DMS153 treated with DMSO at 0.1 percent for 48 hours (cell line): ENCODE measurements around the gene ZNF79.

Source experiments
- DNase-seq: peaks from one replicate; lab custom pipeline; 2025; ENCODE audit not compliant: unreplicated experiment; lab: John Stamatoyannopoulos, UW

Gene ZNF79

DNA sequence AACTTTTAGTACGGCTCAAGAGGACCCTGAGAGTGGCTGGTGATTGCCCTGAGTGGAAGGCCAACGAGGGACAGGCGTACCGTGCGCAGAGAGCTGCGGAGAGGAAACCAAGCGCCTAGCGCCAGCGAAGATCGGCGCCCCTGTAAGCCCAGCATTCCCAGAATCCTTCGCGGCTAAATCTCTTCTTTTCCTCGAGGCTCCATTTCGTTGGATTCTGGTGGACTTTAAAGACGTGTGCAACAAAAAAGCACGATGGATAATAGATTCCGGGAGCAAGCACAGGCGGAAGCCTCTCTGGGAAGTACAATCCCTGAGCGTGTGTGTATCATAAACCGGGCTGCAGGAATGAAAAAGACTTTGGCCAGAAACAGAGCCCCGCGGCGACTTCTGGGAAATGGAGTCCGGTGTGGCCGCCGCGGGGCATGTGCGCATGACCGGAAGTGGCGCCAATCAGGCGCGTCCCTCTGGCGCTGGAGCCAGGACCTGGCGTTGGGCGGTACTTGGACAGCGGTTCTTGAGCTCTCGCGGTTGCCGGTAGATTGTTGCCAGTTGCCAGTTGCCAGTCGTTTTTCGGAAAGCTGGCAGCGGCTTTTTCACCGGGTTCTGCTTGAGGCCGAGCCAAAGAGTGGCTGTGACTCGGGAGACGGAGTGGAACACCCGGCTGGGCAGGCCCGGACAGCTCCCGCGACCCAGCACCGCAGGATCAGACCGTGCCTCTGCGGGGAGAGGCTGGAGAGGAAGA lies at the start of gene ZNF79:
Gene ZNF79 (plus strand): TSS at position 449 of the 742 bp plus-strand sequence. CDS start 406 bp downstream, outside the sequence.
- DNase-seq: peak; percentile 88

DNA sequence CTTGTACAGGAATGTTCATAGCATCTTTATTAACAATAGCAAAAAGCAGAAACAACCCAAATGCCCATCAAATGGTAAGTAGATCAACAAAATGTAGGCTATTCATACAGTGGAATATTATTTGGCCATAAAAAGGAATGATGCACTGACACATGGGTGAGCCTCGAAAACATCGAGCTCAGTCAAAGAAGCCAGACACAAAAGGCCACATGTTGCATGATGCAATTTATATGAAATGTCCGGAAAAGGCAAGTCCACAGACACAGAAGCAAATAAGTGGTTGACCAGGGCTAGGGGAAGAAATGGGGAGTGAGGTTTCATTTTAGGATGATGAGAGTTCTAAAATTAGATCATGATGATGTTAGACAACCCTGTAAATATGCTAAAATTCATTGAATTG lies 43.7 kb upstream of the ZNF79 start:
- no peak for DNase-seq

DNA sequence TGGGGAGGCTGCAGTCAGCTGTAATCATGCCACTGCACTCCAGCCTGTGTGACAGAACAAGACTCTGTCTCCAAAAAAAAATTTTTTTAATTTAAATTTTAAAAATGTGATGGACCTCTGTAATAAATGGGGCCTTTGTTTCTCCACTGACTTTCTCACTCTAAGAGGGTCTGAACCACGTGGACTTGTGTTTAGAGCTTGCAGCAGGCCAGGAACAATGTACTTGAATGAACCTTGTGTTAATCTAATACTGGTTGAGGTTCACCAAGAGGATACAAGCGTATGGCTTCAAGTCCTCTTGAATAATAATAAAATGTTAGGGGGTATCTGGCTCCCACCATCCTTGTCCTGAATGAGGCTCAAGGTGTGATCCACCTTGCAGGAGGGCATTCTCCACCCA lies 41.6 kb upstream of the ZNF79 start:
- no peak for DNase-seq

DNA sequence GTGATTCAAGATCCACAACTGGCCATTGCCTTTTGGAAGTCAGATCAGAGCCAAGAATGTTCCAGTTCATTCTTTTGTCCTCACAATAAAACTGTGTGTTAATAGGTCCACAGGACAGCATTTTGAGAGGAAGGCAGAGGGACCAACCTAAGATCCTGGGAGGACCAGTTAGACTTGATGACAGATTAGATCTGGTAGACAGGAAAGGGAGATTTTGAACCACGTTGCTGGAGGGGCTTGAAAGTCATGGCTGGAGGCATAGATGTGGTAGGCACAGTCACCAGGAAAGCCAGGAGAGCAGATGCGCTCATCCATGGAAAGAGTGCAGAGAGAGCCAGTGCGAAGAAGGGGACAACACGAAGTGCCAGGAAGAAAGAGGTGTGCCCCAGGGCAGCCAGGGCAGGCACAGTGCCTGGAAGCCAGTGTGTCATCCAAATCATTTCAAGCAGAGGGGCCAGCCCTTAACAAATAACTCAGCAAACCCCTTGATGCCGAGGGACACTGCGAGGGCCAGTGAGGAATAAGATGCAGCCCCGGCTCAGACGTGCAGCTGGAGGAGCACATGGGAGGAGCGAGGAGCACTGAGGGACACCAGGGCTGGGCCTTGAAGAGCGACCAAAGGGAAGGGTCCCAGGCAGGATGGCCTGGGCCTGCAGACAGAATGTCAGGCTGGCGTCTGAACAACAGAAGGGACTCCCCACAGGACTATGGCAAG lies 40.0 kb upstream of the ZNF79 start:
- DNase-seq: no peak

DNA sequence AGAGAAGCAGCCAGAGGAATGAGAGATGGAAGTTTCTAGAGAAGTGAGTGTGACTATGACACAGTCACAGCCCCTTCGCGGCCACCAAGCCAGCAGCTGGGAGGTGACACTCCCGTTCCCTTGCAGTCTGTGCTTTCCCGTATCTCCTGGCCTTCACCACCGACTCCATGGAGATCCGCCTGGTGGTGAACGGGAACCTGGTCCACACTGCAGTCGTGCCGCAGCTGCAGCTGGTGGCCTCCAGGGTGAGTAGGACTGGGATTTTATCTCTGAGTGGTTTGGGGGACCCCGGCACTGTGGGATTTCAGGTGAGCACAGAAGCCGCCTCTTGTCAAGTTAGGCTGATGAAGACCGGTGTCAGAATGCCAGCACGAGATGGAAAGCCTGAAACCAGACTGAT lies 39.3 kb upstream of the ZNF79 start:
- DNase-seq: no peak

DNA sequence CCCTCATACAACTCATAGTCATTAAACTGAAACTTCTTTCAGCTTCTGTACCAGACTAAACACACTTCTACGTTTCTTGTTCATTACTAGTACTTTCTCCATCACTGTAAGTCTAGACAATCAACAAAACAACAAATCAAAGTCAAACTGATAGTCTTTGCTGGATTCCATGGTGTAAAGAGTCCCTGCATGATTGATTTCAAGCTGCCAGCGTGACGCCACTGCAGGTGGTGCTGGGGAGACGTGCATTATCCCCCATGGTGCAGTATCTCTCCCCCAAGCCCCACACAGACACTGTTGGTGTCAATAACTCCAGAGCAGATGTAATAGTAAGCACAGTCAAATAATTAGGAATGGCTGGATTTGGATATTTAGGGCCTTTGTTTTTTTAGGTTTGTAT lies 37.9 kb upstream of the ZNF79 start:
- no peak for DNase-seq

DNA sequence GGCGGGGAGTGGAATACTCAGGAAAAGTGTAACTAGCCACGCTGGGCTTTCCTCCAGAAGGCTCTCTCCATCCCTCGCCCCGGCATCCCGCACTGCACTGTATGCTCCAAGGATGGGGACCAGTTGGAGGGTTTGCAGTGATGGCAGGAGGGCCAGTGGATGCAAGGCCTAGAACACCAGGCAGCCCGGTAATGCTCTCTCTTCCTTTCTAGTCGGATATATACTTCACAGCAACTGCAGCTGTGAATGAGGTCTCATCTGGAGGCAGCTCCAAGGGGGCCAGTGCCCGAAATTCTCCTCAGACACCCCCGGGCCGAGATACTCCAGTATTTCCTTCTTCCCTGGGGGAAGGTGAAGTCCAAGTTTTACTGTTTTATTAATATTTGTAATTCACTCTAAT lies 37.2 kb upstream of the ZNF79 start:
- no peak for DNase-seq

DNA sequence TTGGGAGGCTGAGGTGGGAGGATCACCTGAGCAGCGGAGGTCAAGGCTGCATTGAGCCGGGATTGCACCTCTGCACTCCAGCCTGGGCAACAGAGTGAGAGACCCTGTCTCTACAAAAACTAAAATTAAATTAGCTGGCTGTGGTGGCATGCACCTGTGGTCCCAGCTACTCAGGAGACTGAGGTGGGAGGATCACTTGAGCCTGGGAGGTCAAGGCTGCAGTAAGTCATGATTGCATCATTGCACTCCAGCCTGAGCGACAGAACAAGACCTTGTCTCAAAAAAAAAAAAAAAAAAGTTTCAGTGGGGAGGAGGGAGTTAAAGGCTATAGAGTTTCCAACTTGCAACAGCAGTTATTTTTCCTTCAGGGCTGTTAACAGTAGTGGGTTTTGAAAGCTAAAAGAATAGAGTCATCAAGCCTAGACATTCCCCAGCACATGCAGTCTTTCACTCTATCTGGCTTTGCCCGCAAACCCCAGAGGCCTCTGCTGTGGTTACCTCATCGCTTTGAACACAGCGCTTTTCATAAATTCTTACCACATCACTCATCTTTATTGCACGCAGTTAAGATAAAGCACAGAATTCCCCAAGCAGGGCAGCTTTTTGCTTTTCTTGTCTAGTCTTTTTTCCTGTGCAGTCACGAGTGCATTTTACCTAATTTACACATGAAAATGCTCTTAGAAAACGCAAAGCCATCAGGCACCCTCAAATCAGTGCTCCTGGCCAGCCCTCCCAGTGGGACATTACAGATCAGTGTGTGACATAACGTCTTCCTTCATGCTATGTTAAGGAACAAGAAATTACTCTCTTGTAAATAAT lies 35.9 kb upstream of the ZNF79 start:
- no peak for DNase-seq

DNA sequence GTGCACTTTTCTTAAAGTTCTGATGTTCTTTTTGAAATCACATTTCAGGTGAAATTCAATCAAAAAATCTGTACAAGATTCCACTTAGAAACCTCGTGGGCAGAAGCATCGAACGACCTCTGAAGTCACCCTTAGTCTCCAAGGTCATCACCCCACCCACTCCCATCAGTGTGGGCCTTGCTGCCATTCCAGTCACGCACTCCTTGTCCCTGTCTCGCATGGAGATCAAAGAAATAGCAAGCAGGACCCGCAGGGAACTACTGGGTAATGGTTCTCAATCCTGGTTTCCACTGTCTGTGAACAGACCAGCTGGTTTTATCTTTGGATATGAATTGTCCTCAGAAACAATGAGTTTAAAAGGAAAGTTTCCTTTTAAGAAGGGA lies 35.3 kb upstream of the ZNF79 start:
- DNase-seq: no peak

DNA sequence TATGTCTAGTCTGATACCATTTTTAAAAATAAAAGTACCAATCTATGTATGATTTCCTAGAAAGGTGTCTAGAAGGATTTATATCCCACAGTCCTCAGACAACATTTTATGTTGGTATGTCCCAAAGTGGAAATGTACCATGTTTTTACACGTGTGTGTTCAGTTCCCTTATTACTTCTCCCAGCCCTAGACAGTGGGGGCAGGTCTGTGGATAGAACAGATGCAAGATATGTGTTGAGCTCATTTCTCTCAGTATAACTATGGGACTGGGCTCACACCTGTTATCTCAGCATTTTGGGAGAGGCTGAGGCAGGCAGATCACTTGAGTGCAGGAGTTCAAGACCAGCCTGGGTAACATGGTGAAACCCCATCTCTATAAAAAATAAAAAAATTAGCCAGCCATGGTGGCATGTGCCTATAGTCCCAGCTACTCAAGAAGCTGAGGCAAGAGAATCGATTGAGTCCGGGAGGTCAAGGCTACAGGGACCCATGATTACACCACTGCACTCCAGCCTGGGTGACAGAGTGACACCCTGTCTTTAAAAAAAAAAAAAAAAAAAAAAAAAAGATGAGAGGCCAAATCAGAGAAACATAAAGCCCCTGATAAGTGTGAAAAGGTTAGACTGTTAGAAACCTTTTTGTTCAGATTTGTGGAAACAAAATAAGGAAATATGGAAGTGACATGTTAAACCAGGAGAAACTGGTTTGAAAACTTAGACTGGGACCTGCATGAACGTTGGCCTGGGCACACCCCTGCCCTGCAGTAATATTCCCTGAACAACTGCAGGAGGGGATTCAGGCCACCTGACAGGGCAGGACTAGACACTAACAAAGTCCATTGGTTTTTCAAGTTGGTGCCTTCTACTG lies 34.6 kb upstream of the ZNF79 start:
- no peak for DNase-seq

DNA sequence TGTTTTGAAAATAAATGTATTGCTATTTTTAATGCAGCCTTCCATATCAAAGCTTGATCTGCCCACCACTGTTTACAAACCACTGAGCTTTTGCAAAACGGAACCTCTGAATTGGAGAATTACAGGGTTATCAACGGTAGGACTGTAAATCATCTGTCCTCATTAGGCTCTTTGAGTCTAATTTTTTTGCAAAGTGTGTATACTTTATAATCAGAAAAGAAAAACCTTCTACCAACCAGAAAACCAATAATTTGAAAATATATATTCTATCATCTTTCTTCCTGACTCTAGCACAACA lies 34.0 kb upstream of the ZNF79 start:
- no peak for DNase-seq

DNA sequence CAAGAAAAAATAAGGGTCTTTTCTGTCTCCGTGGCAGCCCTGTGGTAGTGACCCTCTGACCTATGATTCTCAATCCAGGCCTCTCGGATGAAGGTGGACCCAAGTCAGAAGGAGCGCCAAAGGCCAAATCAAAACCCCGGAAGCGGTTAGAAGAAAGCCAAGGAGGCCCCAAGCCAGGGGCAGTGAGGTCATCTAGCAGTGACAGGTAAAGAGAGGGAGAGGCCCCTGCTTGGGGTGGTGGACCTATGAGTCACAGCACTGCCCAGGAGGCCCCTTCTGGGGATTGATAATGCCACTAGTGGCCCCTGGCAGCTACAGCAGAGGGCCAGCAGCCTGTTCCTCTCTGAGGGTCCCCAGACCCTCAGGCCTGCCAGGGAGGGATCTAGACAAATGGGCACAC lies 33.6 kb upstream of the ZNF79 start:
- DNase-seq: no peak

DNA sequence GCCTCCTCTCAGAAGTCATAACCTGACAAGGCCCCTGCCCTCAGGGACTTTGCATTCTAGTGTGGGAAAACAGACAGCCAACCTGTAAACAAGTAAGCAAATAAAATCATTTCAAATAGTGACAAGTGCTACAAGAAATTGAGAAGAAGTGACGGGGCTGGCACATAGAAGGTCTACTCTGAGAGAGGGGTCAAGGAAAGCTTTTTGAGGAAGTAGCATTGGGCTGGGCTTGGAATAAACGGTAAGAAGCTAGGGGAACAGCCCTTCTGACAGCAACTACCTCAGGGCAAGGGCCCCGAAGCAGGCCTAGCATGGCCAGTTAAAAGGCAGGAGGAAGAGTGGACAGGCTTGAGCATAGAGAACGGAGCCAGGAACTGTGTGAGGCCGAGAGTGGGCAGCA lies 32.0 kb upstream of the ZNF79 start:
- no peak for DNase-seq

DNA sequence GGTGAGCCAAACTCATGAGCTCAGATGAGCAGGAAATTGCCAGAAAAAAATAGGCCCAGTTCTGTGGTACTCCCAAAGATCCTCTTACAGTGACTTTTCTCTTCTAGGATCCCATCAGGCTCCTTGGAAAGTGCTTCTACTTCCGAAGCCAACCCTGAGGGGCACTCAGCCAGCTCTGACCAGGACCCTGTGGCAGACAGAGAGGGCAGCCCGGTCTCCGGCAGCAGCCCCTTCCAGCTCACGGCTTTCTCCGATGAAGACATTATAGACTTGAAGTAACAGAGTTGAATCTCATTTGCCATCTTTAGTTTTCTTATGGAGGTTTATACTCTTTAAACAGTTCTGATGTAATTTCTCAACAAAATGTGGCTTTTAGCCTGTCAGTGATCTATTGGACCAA lies 31.2 kb upstream of the ZNF79 start:
- DNase-seq: no peak

DNA sequence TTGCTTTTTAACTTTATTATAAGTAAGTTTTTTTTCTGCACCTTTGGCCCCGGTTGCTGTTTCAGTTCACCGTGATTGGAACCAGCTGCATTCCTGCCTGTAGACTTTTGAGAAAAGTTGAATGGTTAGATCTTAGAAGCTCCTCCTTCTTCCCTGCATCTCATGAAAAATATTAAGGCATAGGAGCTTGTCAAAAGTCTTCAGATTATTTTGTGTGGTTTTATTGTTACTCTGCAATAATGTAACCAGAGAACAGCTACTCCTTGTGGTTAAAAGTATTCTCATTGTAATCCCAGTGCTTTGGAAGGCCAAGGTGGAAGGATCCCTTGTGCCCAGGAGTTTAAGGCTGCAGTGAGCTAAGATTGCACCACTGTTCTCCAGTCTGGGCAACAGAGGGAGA lies 30.5 kb upstream of the ZNF79 start:
- DNase-seq: no peak

DNA sequence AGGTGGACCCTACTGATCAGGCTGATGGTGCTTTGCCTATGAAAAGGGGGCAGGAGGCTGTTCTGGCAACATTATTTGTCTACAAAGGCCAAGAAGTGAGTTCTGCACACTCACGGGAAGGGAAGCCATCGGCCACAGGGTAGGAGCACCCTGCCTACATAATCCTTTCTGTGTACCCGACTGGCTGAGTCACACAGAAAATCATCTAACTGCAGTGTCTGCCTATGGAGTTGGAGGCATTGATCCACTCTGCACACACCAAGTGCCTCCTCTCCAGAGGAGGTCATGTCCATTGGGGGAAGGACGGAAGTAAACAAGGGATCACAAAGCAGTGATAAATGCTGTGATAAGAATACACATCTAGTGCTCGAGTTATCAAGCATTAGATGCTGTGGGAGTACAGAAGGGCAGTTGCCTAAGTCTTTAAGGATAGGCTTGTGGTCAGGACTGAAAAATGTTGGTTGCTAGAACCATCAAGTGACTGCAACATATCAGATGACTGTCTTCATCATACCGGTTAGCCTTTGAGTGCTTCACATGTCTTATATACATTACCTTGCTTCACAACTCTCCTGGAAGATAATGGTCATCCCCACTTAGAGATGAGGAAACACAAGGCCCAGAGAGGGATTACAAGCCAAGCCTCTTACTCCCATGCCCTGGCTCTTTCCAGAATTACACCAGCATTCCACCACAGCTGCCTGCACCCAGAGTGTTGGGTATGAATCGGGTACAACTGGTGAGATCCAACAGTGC lies 28.5 kb upstream of the ZNF79 start:
- DNase-seq: no peak

DNA sequence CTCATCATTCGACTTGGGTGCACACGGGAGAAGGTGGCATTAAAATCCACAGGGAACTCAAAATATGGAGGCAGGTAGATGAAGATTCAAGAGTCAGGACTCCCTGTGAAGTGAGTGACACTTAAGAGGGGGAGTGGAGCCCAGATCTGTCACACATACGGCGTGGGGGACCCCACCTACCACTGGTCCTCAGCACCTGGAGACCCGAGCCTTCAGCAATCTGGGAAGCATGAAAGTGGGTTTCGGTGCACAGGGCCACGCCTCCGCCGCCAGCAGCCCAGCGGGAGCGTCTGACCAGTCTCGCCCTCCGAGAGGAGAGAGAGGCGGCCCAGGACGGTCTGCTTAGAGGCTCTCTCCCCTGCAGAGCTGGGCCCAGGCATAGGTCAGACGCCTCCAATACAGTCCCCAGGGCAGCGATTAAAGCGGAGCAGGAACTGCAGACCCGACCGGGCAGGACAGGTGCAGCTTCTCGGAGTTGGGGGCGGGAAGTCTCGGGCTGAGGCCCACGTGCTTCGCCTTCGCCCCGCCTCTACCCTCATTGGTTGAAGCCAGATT lies 27.9 kb upstream of the ZNF79 start:
- DNase-seq: no peak

DNA sequence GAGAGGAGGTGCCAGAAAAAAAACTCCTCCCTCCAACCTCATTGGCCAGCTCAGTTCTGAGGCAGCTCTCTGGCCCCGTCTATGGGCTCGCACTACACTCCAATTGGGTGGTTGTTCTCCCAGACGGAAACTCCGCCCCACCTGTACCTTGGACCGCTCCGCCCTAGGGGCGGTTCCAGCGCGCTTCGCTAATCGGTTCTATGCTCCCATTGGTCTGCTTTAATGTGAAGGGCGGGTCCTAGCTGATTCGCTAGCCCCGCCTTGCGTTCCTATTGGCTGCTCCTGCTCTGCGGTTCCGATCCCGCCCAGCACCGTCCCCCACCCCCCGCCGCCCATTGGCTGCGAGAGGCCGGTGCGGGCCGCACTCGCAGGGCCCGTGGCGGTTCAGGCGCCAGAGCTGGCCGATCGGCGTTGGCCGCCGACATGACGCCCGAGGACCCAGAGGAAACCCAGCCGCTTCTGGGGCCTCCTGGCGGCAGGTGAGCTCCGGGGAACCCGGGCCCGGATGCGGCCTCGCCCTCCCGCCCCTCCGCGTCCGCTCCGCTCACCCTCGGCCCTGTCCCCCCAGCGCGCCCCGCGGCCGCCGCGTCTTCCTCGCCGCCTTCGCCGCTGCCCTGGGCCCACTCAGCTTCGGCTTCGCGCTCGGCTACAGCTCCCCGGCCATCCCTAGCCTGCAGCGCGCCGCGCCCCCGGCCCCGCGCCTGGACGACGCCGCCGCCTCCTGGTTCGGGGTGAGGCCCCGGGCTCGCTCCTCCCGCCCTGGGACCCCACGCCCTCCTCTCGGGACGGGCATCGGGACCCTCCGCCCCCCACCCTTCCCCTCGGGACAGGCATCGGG lies 27.2 kb upstream of the ZNF79 start, which contains the start of gene SLC2A8:
Gene SLC2A8 (plus strand): TSS at position 362 of the 838 bp plus-strand sequence. CDS start 62 bp downstream, at position 424.
- peak; percentile 99 for DNase-seq

DNA sequence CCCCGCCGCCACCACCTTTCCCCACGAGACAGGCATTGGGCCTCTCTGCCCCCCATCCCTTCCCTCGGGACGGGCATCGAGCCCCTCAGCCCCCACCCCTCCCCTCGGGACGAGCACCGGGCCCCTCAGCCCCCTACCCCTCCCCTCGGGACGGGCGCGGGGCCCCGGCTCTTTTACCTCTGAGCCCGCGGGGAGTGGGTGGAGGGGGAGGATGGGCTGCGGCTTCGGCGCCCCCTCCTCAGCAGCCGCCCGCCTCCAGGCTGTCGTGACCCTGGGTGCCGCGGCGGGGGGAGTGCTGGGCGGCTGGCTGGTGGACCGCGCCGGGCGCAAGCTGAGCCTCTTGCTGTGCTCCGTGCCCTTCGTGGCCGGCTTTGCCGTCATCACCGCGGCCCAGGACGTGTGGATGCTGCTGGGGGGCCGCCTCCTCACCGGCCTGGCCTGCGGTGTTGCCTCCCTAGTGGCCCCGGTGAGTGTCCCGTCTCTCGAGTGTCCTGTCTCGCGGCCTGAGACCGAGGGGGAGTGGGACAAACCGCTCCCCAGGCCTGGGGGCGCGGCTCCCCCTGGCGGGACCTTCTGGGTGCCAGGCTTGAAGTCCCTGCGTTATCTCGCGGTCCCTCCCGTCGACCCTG lies 26.4 kb upstream of the ZNF79 start:
- no peak for DNase-seq
